Tibial artery (tissue), 4 donors: Measurements from ENCODE around the gene AMPD3.

Source experiments
- DNase-seq, 2 donors: peaks; one replicate each; pipeline ENCODE4 v3.0.0-alpha.2; 2019
- H3K27ac ChIP-seq, 2 donors: fragments of 200-600 bp; sonication (generic) in 1 of 2; 1 replicate in 1 of 2; 2 replicates in 1 of 2; pipeline ENCODE4 v1.5.1; 2018 to 2019; ENCODE audit warnings: mild to moderate bottlenecking in 1 of 2
- H3K27me3 ChIP-seq, 2 donors: fragments of 200-600 bp; sonication (generic) in 1 of 2; one replicate each; pipeline versions ENCODE4 v1.5.1 to v1.6.0; 2016 to 2019
- H3K36me3 ChIP-seq, 3 donors: fragments of 200-600 bp; sonication (generic) in 2 of 3; one replicate each; pipeline ENCODE4 v1.5.1; 2016 to 2019; ENCODE audit warnings: mild to moderate bottlenecking in 2 of 3
- H3K4me1 ChIP-seq, 4 donors: fragments of 200-600 bp; sonication (generic) in 2 of 4; 1 replicate in 3 of 4; 2 replicates in 1 of 4; pipeline ENCODE4 v1.5.1; 2016 to 2019
- H3K4me3 ChIP-seq, 2 donors: fragments of 200-600 bp; sonication (generic) in 1 of 2; 1 replicate in 1 of 2; 2 replicates in 1 of 2; pipeline ENCODE4 v1.5.1; 2018 to 2019; ENCODE audit warnings: mild to moderate bottlenecking in 2 of 2
- H3K9me3 ChIP-seq, 3 donors: fragments of 200-600 bp; sonication (generic) in 1 of 3; one replicate each; pipeline ENCODE4 v1.5.1; 2016 to 2019
- CTCF ChIP-seq, 2 experiments: fragments of 200-600 bp in 1 of 2; fragments of 450-650 bp in 1 of 2; IDR thresholded peaks; one replicate each; pipeline ENCODE4 v1.5.1; 2017 to 2019; ENCODE audit warnings: antibody characterized with exemption in 2 of 2, mild to moderate bottlenecking in 1 of 2, moderate library complexity in 1 of 2
- intact Hi-C: fragments of 100-400 bp; cut with DNase I; formaldehyde crosslinking; loops from one replicate; pipeline ENCODE4 v1.15.0; 2023; ENCODE audit warnings: low total_unique reads

The AMPD3 gene

GRCh38 chr11:10454878-10455631, at the start of gene AMPD3:
AMPD3 (plus strand) TSS chr11:10455264; CDS start chr11:10461520, 6,256 bp downstream.
- peaks cover 0 to 17% (median 11%) of the 10 kb centered on the region in 4 donors for H3K4me1 ChIP-seq
- no peaks in the 10 kb centered on the region for H3K36me3 ChIP-seq
- peaks cover 0 to 15% of the 10 kb centered on the region in 2 donors for H3K27me3 ChIP-seq
- no peak for TF ChIP-seq CTCF (IDR thresholded peaks at IDR 0.05)
- intact Hi-C loops = no loop called here
- H3K9me3 ChIP-seq = no peaks in the 10 kb centered on the region
- no peak for DNase-seq
- peak within 1 kb of the TSS; percentile 4 to 23 for H3K4me3 ChIP-seq
- no peak within 1 kb of the TSS for H3K27ac ChIP-seq

DNA sequence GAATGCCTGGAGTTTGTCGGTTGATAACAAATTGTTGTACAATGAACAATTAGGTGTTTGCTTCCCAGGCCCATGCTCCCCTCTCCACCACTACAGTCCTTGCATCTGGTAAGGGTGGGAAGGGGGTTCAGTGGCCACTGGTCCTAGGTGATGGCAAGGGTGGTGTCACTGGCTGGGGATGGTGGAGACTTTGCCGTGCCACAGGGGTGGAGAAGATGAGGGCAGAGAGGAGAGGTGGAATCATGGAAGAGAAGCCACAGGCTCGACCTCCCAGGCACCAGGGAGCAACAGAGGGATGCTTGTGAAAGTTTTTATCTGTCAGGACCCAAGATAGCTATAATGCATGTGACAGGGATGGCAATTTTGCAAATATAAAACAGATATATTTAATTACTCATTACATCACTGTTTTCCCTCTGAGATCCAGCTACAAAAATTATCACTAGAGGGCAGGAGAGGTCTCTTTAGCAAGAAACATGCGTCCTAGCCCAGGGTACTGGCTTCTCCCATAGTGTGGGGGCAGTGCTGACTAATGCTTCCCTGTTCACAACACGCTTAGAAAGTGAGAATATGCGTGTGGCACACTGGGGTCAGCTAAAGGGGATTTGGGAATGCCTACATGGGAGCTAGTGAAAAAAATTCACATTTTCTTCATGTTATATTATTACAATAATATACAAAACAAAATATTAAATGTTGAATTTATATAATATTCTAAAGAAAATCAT, 49.0 kb upstream of the AMPD3 start:
- Histone ChIP-seq H3K4me1 (peaks cover 0 to 11% (median 4%) of the 10 kb centered on the region in 4 donors), H3K9me3 (no peaks in the 10 kb centered on the region), H3K36me3 (no peaks in the 10 kb centered on the region), H3K4me3 (no peak overlapping the region), H3K27me3 (no peaks in the 10 kb centered on the region), H3K27ac (no peak overlapping the region)
- peak; percentile 79 to 80 for DNase-seq
- TF ChIP-seq CTCF (IDR thresholded peaks at IDR 0.05) = peak; percentile 72 to 75
- intact Hi-C loops = loop anchor here (5.0 to 10.0 kb wide), 2 partner anchors 106 to 159 kb away; partner anchors contain the start of gene LYVE1

DNA sequence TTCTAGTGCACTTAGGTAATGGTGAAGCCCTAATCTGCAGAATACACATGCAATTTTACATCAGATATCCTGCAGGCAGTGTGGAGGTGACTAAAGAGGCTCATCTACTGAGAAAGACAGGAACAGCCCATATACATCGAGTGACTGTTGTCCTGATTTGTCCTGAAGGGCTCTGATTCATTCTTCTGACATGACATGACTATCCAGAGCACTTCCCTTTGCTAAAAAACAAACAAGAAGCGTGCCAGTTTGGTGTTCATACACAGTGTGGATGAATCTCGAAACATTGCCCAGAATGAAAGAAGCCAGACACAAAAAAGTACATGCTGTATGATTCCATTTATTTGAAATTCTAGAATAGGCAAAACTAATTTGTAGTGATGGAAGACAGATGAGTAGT, 48.0 kb upstream of the AMPD3 start:
- Histone ChIP-seq H3K27ac (no peak overlapping the region), H3K9me3 (no peaks in the 10 kb centered on the region), H3K27me3 (no peaks in the 10 kb centered on the region), H3K4me3 (no peak overlapping the region), H3K4me1 (peaks cover 0 to 11% (median 2%) of the 10 kb centered on the region in 4 donors), H3K36me3 (no peaks in the 10 kb centered on the region)
- DNase-seq = no peak
- intact Hi-C loops = loop anchor here (5.0 to 10.0 kb wide), 2 partner anchors 105 to 158 kb away; partner anchors contain the start of gene LYVE1
- TF ChIP-seq CTCF (IDR thresholded peaks at IDR 0.05) = no peak

- Histone ChIP-seq H3K9me3 (no peaks in the 10 kb centered on the region), H3K36me3 (no peaks in the 10 kb centered on the region), H3K27me3 (no peaks in the 10 kb centered on the region), H3K4me1 (peaks cover 0 to 11% (median 2%) of the 10 kb centered on the region in 4 donors), H3K27ac (no peak overlapping the region), H3K4me3 (no peak overlapping the region)
- TF ChIP-seq CTCF (IDR thresholded peaks at IDR 0.05) = no peak
- intact Hi-C loops = loop anchor here (5.0 to 10.0 kb wide), 2 partner anchors 104 to 157 kb away; partner anchors contain the start of gene LYVE1
- DNase-seq = no peak
Measured at GRCh38 chr11:10407749-10408685, 47.0 kb upstream of the AMPD3 start.

DNA sequence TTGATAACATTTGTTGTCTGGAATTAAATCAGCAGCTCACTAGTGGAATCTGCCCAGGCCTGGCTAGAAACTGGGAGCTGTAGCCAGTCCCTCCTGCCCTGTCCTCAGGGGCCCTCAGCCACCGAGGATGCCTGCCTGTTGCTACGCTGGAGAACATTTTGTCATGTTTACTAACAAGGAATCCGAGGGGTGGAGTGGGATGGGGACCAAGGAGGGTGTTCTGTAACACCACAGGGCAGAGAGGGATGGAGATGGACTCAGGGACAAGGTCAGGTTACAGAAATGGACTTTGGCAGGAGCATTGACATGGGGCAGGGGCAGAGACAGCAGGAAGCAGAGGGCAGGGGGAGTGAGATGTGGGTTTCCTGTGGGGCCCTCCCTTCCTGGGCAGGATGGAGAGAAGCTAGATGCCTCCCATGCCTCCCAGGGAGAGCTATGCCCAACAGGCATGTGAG, 45.8 kb upstream of the AMPD3 start:
- H3K36me3 ChIP-seq = no peaks in the 10 kb centered on the region
- peaks cover 0 to 15% (median 2%) of the 10 kb centered on the region in 4 donors for H3K4me1 ChIP-seq
- DNase-seq = no peak
- H3K27ac ChIP-seq = no peak overlapping the region
- H3K27me3 ChIP-seq = no peaks in the 10 kb centered on the region
- intact Hi-C loops = loop anchor here (1.0 to 10.0 kb wide), 3 partner anchors 103 to 328 kb away; partner anchors contain the start of gene LYVE1
- no peak overlapping the region for H3K4me3 ChIP-seq
- no peaks in the 10 kb centered on the region for H3K9me3 ChIP-seq
- TF ChIP-seq CTCF (IDR thresholded peaks at IDR 0.05) = no peak
